Subcutaneous adipose tissue (tissue), 4 donors: ENCODE results near the gene SRGAP3. TPM values are rescaled to one million over a fixed set of nuclear protein-coding genes. Genes with fewer than 3 reads are reported as not detected.

ENCODE experiments used
- total RNA-seq, 4 donors: library from RNA; depleted of rRNA; stranded (reverse); fragments of >200 nt; gene quantifications; one replicate each; pipeline ENCODE4 v1.1.0, GENCODE V29; 2016
- TF ChIP-seq, protein P1 (sequence below): fragments of 450-650 bp; IDR thresholded peaks from one replicate; pipeline ENCODE4 v1.5.1; 2016; ENCODE audit warnings: low read depth, mild to moderate bottlenecking, control low read depth, antibody characterized with exemption, moderate library complexity

Gene SRGAP3
- total RNA-seq, 4 donors from 2014 or later, result 1.6 to 14.1 (median 8.9) TPM

DNA sequence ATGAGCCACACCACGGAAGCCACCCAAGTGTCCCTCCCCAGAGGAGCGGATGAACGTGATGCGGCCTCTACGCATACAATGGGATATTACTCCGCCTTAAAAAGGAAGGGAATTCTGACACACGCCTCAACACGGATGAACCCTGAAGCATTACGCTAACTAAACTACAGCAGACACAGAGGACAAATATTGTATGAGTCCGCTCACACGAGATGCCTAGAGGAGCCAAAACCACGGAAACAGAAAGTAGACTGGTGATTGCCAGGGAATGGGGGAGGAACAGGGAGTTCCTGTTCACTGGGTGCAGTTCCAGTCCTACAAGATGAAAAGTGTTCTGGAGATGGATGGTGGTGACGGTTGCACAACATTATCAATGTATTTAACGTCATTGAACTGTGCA is 32.7 kb downstream of the SRGAP3 start:
- TF ChIP-seq, protein P1, sequence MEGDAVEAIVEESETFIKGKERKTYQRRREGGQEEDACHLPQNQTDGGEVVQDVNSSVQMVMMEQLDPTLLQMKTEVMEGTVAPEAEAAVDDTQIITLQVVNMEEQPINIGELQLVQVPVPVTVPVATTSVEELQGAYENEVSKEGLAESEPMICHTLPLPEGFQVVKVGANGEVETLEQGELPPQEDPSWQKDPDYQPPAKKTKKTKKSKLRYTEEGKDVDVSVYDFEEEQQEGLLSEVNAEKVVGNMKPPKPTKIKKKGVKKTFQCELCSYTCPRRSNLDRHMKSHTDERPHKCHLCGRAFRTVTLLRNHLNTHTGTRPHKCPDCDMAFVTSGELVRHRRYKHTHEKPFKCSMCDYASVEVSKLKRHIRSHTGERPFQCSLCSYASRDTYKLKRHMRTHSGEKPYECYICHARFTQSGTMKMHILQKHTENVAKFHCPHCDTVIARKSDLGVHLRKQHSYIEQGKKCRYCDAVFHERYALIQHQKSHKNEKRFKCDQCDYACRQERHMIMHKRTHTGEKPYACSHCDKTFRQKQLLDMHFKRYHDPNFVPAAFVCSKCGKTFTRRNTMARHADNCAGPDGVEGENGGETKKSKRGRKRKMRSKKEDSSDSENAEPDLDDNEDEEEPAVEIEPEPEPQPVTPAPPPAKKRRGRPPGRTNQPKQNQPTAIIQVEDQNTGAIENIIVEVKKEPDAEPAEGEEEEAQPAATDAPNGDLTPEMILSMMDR, result no peak

DNA sequence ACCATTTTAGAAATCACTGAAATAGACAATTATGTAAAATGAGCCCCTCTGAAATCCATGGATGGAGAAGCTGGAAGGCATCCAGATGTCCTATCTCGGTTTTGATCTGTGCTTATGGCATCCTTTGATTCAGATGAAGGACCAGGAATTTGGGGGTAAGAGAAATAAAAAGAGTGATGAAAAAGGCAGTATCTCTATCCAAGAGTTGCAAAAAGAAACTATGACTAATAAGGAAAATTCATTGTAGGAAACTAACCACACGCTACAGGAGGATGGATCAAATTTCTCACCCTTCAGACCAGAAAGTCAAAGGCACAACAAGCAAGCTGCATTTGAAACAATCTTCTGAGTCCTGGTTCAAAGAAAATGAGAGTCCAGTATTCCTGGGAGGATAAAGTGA is 34.8 kb downstream of the SRGAP3 start:
- TF ChIP-seq, protein P1, result no peak

DNA sequence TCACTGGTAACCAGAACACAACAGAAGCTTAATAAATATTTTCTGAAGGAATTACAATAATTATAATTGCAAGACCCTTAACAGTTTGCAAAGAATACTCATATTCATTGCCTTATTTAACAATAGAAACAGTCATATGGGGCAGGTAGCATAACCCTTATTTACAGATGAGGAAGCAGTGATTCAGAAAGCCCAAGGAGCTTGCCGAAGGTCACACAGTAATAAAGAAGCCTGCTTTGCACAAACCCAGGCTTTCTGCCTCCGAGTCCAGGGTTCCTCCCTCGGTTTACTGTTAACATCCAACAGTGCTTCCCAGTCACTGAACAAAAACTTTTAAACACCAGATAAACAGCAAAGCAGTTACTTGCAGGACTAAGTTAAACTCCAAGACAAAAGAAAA is 35.3 kb downstream of the SRGAP3 start:
- TF ChIP-seq, protein P1, result no peak

DNA sequence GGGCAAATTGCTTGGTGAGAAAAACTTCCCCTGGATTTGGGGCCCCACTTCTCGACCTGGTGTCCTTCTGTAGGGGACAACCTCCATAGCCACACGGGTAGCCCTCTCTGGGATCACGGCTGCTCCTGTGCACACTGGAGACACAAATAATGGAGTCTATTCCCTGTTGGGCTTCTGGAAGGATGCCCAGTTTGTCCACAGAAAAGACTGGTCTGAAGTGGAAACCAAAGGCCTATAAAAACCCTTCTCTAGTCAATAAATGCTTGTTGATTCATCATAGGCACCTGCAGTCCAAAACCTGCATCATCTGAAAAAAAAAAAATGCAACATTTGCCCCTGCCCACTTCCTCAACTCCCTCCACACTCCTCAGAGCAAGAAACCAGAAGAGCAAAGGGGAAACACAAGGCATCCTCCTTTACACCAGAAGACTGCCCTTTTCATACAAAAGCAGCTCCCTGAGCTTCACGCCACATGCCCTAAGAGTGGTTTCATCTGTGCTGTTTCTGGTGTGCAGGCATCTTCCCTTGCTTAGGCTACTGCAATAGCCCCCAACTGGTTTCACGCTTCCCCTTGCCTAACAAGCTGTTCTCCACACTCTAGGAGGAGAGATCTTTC is 36.3 kb downstream of the SRGAP3 start:
- TF ChIP-seq, protein P1, result no peak

DNA sequence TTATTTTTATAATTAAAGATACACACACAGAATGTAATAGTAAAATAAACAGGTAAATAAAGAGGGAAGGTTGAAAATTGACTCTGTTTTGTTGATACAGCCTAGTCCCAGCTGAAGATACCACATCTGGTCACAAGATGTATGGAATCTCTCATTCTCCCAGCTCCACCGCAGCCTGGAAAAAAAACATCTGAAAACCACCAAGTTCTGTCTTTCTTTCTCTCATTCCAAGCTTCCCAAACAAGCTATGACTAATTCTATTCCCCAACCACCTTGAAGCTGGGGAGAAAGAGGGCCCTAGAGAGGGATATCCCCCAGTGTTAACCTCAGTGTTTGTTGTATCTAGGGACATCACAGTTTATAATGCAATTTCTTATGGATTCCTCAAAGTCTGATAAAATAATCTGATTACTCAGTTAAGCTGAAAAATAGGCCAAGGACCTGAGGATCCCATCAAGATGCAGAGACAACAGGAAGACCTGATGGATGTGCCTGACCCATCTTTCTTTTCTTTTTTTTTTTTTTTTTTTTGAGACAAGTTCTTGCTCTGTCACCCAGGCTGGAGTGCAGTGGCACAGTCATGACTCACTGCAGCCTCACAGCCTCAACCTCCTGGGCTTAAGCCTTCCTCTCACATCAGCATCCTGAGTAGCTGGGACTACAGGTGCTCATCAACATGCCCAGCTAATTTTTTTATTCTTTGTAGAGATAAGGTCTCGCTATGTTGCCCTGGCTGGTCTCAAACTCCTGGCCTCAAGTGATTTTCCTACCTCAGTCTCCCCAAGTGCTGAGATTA is 38.1 kb downstream of the SRGAP3 start:
- TF ChIP-seq, protein P1, result no peak

DNA sequence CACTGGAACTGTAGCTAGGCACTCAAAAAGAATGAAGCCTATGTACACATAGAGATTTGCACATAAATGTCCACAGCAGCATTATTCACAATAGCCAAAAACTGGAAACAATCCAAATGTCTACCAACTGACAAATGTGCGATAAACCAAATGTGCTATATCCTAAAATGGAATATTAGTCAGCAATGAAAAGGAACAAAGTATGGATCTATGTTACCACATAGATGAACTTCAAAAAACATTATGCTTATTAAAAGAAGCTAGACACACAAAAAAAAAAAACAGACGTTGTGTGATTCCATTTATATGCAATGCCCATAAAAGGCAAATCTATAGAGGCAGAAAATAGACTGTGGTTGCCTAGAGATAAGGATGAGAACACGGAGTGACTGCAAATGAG is 39.7 kb downstream of the SRGAP3 start:
- TF ChIP-seq, protein P1, result no peak

DNA sequence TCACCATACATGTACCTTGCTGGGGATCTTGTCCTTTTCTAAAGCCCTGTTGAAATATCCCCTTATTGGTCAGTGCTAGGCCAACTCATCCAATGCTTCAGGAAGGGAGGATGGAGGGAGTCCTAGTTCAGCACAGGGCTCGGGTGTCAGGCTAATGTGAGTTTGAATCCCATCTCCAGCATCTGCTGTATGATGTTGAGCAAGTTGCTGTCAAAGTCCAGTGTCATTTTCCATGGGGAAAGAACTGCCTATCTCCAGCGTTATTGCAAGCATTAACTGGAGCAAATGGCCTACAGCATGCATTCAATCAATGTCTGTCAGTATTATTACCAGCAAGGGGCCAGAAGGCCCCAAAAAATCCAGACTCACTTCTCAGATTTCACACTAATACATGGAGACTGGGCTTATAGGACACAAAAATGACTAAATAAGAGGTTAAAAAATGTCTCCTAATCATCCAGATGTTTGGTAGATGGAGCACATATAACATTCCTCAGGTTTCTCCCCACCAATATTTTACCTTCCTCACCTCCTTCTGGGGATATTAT is 40.8 kb downstream of the SRGAP3 start:
- TF ChIP-seq, protein P1, result no peak
